Muscle layer of colon (tissue), 2 donors: Measurements from ENCODE around the gene CNKSR3.

Source experiments
- H3K27ac ChIP-seq: one replicate; pipeline ENCODE4 v1.7.0; 2013; ENCODE audit warnings: low read depth, mild to moderate bottlenecking, low read length, moderate library complexity
- H3K27me3 ChIP-seq, 2 donors: one replicate each; pipeline ENCODE4 v1.7.0; 2013; ENCODE audit warnings: low read length in 2 of 2, mild to moderate bottlenecking in 2 of 2; ENCODE audit not compliant: insufficient read depth in 2 of 2, control insufficient read depth in 1 of 2
- H3K36me3 ChIP-seq: one replicate; pipeline ENCODE4 v1.7.0; 2013; ENCODE audit warnings: mild to moderate bottlenecking, low read length; ENCODE audit not compliant: insufficient read depth
- H3K4me1 ChIP-seq: one replicate; pipeline ENCODE4 v1.7.0; 2013; ENCODE audit warnings: mild to moderate bottlenecking, low read length; ENCODE audit not compliant: insufficient read depth
- H3K4me3 ChIP-seq, 2 donors: one replicate each; pipeline ENCODE4 v1.7.0; 2013; ENCODE audit warnings: low read length in 2 of 2, low read depth in 1 of 2, mild to moderate bottlenecking in 1 of 2, moderate library complexity in 1 of 2
- H3K9ac ChIP-seq: one replicate; pipeline ENCODE4 v1.7.0; 2013; ENCODE audit warnings: low read length
- H3K9me3 ChIP-seq: one replicate; pipeline ENCODE4 v1.7.0; 2013; ENCODE audit warnings: mild to moderate bottlenecking, low read length
- donor health status: abdominal sarcoma.
- donor health status: Adenocarcinoma of cecum.

CNKSR3 gene

GRCh38 chr6:154500769-154501577, 9.5 kb downstream of the CNKSR3 start:
- Histone ChIP-seq H3K9me3 (no peaks in the 10 kb centered on the region), H3K4me1 (peaks cover 49% of the 10 kb centered on the region), H3K27ac (no peak overlapping the region), H3K36me3 (no peaks in the 10 kb centered on the region), H3K4me3 (no peak overlapping the region), H3K9ac (no peak overlapping the region), H3K27me3 (no peaks in the 10 kb centered on the region)

- H3K36me3 ChIP-seq = no peaks in the 10 kb centered on the region
- H3K27me3 ChIP-seq = no peaks in the 10 kb centered on the region
- H3K9ac ChIP-seq = no peak overlapping the region
- no peaks in the 10 kb centered on the region for H3K9me3 ChIP-seq
- H3K27ac ChIP-seq = no peak overlapping the region
- H3K4me3 ChIP-seq = no peak overlapping the region
- peaks cover 49% of the 10 kb centered on the region for H3K4me1 ChIP-seq
These were observed 10.5 kb downstream of the CNKSR3 start for GRCh38 chr6:154499855-154500589.

- Histone ChIP-seq H3K36me3 (no peaks in the 10 kb centered on the region), H3K9ac (no peak overlapping the region), H3K4me3 (no peak overlapping the region), H3K4me1 (peaks cover 44% of the 10 kb centered on the region), H3K27ac (no peak overlapping the region), H3K27me3 (no peaks in the 10 kb centered on the region), H3K9me3 (no peaks in the 10 kb centered on the region)
These were observed 12.0 kb downstream of the CNKSR3 start for GRCh38 chr6:154498340-154498934.

- H3K27me3 ChIP-seq = no peaks in the 10 kb centered on the region
- H3K9ac ChIP-seq = no peak overlapping the region
- no peak overlapping the region for H3K27ac ChIP-seq
- H3K9me3 ChIP-seq = no peaks in the 10 kb centered on the region
- no peak overlapping the region for H3K4me3 ChIP-seq
- no peaks in the 10 kb centered on the region for H3K36me3 ChIP-seq
- H3K4me1 ChIP-seq = peaks cover 36% of the 10 kb centered on the region
These were observed 13.5 kb downstream of the CNKSR3 start for GRCh38 chr6:154496793-154497517.

GRCh38 chr6:154496186-154496585, 14.3 kb downstream of the CNKSR3 start:
- no peaks in the 10 kb centered on the region for H3K27me3 ChIP-seq
- no peaks in the 10 kb centered on the region for H3K9me3 ChIP-seq
- no peaks in the 10 kb centered on the region for H3K36me3 ChIP-seq
- H3K9ac ChIP-seq = no peak overlapping the region
- H3K27ac ChIP-seq = no peak overlapping the region
- H3K4me1 ChIP-seq = peaks cover 38% of the 10 kb centered on the region
- H3K4me3 ChIP-seq = no peak overlapping the region

- H3K4me1 ChIP-seq = peaks cover 27% of the 10 kb centered on the region
- H3K4me3 ChIP-seq = no peak overlapping the region
- no peak overlapping the region for H3K27ac ChIP-seq
These were observed 15.7 kb downstream of the CNKSR3 start for GRCh38 chr6:154494592-154495311.

GRCh38 chr6:154491567-154492470, 18.7 kb downstream of the CNKSR3 start:
- Histone ChIP-seq H3K4me3 (no peak overlapping the region), H3K9ac (no peak overlapping the region), H3K4me1 (peaks cover 36% of the 10 kb centered on the region)

More at GRCh38 chr6:154494592-154495311, 15.7 kb downstream of the CNKSR3 start:
- Histone ChIP-seq H3K9ac (no peak overlapping the region), H3K36me3 (no peaks in the 10 kb centered on the region), H3K27me3 (no peaks in the 10 kb centered on the region), H3K9me3 (no peaks in the 10 kb centered on the region)

GRCh38 chr6:154489822-154490221, 20.7 kb downstream of the CNKSR3 start:
- no peak overlapping the region for H3K27ac ChIP-seq
- H3K9ac ChIP-seq = no peak overlapping the region
- H3K4me1 ChIP-seq = peaks cover 31% of the 10 kb centered on the region
- H3K27me3 ChIP-seq = no peaks in the 10 kb centered on the region
- no peaks in the 10 kb centered on the region for H3K9me3 ChIP-seq
- no peaks in the 10 kb centered on the region for H3K36me3 ChIP-seq
- H3K4me3 ChIP-seq = no peak overlapping the region

More at GRCh38 chr6:154491567-154492470, 18.7 kb downstream of the CNKSR3 start:
- Histone ChIP-seq H3K36me3 (no peaks in the 10 kb centered on the region), H3K27ac (no peak overlapping the region), H3K27me3 (no peaks in the 10 kb centered on the region), H3K9me3 (no peaks in the 10 kb centered on the region)

- H3K4me3 ChIP-seq = no peak overlapping the region
- no peak overlapping the region for H3K27ac ChIP-seq
- no peaks in the 10 kb centered on the region for H3K27me3 ChIP-seq
- H3K36me3 ChIP-seq = no peaks in the 10 kb centered on the region
- H3K4me1 ChIP-seq = peaks cover 27% of the 10 kb centered on the region
- H3K9me3 ChIP-seq = no peaks in the 10 kb centered on the region
- no peak overlapping the region for H3K9ac ChIP-seq
These were observed 21.6 kb downstream of the CNKSR3 start for GRCh38 chr6:154488802-154489437.

- Histone ChIP-seq H3K27me3 (no peaks in the 10 kb centered on the region), H3K4me3 (no peak overlapping the region), H3K9me3 (no peaks in the 10 kb centered on the region), H3K36me3 (no peaks in the 10 kb centered on the region), H3K4me1 (peaks cover 34% of the 10 kb centered on the region), H3K9ac (no peak overlapping the region), H3K27ac (no peak overlapping the region)
These were observed 22.3 kb downstream of the CNKSR3 start for GRCh38 chr6:154488248-154488593.
